HG03442 (cell line): ENCODE measurements around the gene INA.
"Not testable (repeated sequence)": the region's sequence is repeated elsewhere in the genome, so short reads cannot be mapped to it uniquely, and the experiment has no call there.

ENCODE experiments used
- ATAC-seq: cut with Tn5 transposase; IDR thresholded peaks from one replicate; pipeline ENCODE4 v1.9.1; 2021; ENCODE audit warnings: mild to moderate bottlenecking, moderate library complexity; ENCODE audit not compliant: unreplicated experiment

INA gene

GRCh38 chr10:103276896-103277712 is at the start of gene INA:
INA (plus strand) TSS chr10:103277138; CDS start chr10:103277212, 74 bp downstream.
- no peak for ATAC-seq

- ATAC-seq: no peak
These were observed 49.5 kb upstream of the INA start for GRCh38 chr10:103227416-103227815.

- ATAC-seq: no peak
These were observed 45.8 kb upstream of the INA start for GRCh38 chr10:103231047-103231551.

GRCh38 chr10:103232131-103232673 is 44.7 kb upstream of the INA start:
- ATAC-seq: no peak

- ATAC-seq: no peak
These were observed 44.0 kb upstream of the INA start for GRCh38 chr10:103232772-103233488.

- ATAC-seq: no peak
These were observed 41.2 kb upstream of the INA start for GRCh38 chr10:103235775-103236174.

GRCh38 chr10:103238506-103239252 is 38.3 kb upstream of the INA start:
- no peak for ATAC-seq

- ATAC-seq: no peak
These were observed 35.5 kb upstream of the INA start for GRCh38 chr10:103241262-103242011.

GRCh38 chr10:103244666-103245271 is 32.2 kb upstream of the INA start:
- no peak for ATAC-seq

- ATAC-seq: not testable (repeated sequence)
These were observed 31.4 kb upstream of the INA start, which contains the start of gene RPEL1 for GRCh38 chr10:103245587-103245986. RPEL1 (plus strand) TSS chr10:103245887; CDS start chr10:103245997, 110 bp downstream.

GRCh38 chr10:103246324-103246723 is 30.6 kb upstream of the INA start:
- ATAC-seq: no peak

GRCh38 chr10:103254113-103254512 is 22.8 kb upstream of the INA start:
- ATAC-seq: no peak

GRCh38 chr10:103254538-103255325 is 22.2 kb upstream of the INA start:
- no peak for ATAC-seq

- no peak for ATAC-seq
These were observed 20.3 kb upstream of the INA start for GRCh38 chr10:103256613-103257012.

GRCh38 chr10:103257812-103258211 is 19.1 kb upstream of the INA start:
- no peak for ATAC-seq

- ATAC-seq: not testable (repeated sequence)
These were observed 18.0 kb upstream of the INA start for GRCh38 chr10:103258928-103259327.

- no peak for ATAC-seq
These were observed 16.9 kb upstream of the INA start for GRCh38 chr10:103259989-103260388.

GRCh38 chr10:103262229-103262628 is 14.7 kb upstream of the INA start:
- no peak for ATAC-seq
